ENCODE data around the gene DDX6.

Gene DDX6

DNA sequence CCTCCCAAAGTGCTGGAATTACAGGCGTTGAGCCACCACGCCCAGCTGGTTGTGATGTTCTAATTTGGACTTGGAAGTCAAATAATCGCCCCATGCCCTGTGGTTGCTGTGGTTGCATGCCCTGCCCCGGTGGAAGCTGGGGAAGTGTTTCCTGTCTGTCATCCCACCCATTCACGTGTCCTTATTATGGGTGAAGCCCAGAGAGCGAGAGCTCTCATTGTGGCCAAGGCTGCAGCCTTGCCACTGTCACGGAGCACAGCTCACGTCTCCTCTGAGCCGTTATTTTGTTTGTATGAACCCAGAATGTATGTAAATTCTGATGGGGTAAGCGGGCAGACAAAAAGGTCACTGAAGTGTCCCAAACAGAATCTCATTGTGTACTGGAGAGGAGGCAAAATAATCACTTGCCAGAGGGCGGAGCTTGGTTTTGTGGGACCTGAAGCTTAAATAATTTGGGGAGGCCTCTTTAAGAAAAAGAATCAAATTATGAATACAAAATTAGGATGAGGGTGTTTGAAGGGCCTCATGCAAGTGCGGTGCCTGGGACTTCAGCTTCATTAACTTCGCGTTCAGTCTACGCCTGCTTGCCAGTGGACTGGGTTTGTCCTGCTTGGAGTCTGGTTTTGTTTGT is 85.7 kb downstream of the DDX6 start:
- peak; percentile 30 for DNase-seq (ENCODE audit: low read depth)

DNA sequence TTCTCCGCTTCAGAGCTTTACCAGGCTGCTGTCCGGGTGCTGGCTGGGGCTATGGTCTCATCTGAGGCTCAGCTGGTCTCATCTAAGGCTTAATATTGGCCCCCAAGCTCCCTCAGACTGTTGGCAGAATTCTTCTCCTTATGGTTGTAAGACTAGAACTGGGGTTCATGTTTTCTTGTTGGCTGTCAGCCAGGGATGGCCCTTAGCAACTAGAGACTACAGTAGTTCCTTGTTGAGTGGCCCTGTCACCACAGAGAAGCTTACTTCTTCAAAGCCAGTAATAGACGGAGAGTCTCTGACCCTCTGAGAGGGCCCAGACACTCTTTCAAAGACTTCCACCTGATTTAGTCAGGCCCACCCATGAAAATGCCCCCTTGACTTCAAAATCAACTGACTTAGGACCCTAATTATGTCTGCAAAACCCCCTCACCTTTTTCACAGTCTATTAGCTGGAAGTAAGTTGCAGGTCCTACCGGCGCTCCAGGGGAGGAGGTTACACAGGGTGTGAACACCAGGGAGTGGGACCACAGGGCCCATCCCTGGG is 87.3 kb downstream of the DDX6 start:
- DNase-seq (ENCODE audit: low read depth): no peak

GRCh38 chr11:118699506-118700220 is 91.3 kb downstream of the DDX6 start:
- DNase-seq (ENCODE audit: low read depth): no peak
